Panc1 (cell line): Measurements from ENCODE around the gene PRL.

Experiments
- POLR2AphosphoS5 ChIP-seq: IDR thresholded peaks from 2 replicates; pipeline ENCODE4 v1.6.1; 2012; ENCODE audit warnings: mild to moderate bottlenecking, low read depth, low read length, moderate library complexity
- SIN3A ChIP-seq: IDR thresholded peaks from 2 replicates; pipeline ENCODE4 v1.6.1; 2012; ENCODE audit warnings: low read depth, mild to moderate bottlenecking, low read length, moderate library complexity, borderline replicate concordance; ENCODE audit not compliant: insufficient read depth
- TCF7L2 ChIP-seq: IDR thresholded peaks from 2 replicates; pipeline ENCODE4 v1.6.1; 2011; ENCODE audit warnings: mild to moderate bottlenecking, low read depth, low read length, inconsistent platforms
- TF ChIP-seq, protein P1 (sequence below): fragments of 450-650 bp; IDR thresholded peaks from 2 replicates; pipeline ENCODE4 v1.5.1; 2017; ENCODE audit warnings: mild to moderate bottlenecking
- TF ChIP-seq, protein P2 (sequence below), 2 experiments: IDR thresholded peaks; 2 replicates each; pipeline ENCODE4 v1.6.1; 2011 to 2012; ENCODE audit warnings: low read depth in 2 of 2, control low read depth in 1 of 2, low read length in 1 of 2, mild to moderate bottlenecking in 1 of 2, moderate library complexity in 1 of 2; ENCODE audit not compliant: insufficient read depth in 1 of 2

DNA sequence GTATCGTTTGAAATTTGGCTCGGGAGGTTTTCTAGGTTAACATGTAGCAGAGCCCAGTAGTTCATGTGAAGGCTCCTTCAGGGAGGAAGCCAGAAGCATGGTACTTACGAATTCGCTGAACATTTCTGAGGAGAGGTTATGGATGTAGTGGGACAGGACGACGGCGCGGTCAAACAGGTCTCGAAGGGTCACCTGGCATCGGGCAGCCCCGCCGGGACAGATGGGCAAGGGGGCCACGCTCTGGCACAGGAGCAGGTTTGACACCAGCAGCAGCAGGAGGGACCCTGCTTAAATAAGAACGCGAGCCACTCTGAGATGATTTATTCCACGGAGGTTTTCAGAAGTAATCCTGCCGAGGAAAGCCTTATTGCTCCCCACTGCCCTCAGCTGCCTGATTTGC is 2.5 kb downstream of the PRL start:
- TF ChIP-seq, protein P1, sequence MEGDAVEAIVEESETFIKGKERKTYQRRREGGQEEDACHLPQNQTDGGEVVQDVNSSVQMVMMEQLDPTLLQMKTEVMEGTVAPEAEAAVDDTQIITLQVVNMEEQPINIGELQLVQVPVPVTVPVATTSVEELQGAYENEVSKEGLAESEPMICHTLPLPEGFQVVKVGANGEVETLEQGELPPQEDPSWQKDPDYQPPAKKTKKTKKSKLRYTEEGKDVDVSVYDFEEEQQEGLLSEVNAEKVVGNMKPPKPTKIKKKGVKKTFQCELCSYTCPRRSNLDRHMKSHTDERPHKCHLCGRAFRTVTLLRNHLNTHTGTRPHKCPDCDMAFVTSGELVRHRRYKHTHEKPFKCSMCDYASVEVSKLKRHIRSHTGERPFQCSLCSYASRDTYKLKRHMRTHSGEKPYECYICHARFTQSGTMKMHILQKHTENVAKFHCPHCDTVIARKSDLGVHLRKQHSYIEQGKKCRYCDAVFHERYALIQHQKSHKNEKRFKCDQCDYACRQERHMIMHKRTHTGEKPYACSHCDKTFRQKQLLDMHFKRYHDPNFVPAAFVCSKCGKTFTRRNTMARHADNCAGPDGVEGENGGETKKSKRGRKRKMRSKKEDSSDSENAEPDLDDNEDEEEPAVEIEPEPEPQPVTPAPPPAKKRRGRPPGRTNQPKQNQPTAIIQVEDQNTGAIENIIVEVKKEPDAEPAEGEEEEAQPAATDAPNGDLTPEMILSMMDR = no peak
- TF ChIP-seq POLR2AphosphoS5 (no peak), TCF7L2 (no peak), SIN3A (no peak)
- TF ChIP-seq, protein P2, sequence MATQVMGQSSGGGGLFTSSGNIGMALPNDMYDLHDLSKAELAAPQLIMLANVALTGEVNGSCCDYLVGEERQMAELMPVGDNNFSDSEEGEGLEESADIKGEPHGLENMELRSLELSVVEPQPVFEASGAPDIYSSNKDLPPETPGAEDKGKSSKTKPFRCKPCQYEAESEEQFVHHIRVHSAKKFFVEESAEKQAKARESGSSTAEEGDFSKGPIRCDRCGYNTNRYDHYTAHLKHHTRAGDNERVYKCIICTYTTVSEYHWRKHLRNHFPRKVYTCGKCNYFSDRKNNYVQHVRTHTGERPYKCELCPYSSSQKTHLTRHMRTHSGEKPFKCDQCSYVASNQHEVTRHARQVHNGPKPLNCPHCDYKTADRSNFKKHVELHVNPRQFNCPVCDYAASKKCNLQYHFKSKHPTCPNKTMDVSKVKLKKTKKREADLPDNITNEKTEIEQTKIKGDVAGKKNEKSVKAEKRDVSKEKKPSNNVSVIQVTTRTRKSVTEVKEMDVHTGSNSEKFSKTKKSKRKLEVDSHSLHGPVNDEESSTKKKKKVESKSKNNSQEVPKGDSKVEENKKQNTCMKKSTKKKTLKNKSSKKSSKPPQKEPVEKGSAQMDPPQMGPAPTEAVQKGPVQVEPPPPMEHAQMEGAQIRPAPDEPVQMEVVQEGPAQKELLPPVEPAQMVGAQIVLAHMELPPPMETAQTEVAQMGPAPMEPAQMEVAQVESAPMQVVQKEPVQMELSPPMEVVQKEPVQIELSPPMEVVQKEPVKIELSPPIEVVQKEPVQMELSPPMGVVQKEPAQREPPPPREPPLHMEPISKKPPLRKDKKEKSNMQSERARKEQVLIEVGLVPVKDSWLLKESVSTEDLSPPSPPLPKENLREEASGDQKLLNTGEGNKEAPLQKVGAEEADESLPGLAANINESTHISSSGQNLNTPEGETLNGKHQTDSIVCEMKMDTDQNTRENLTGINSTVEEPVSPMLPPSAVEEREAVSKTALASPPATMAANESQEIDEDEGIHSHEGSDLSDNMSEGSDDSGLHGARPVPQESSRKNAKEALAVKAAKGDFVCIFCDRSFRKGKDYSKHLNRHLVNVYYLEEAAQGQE (IDR thresholded peaks at IDR 0.05; ENCODE audit: insufficient read depth in 1 of 2, low read depth in 2 of 2, low read length in 1 of 2) = no peak
